Measurements from ENCODE around the gene CAPN10. TPM values are rescaled to one million over a fixed set of nuclear protein-coding genes. Genes with fewer than 3 reads are reported as not detected.

Gene CAPN10
- total RNA-seq, 1 donor from 2014 or later, result 67.1 TPM

GRCh38 chr2:240629619-240629967, 43.1 kb downstream of the CAPN10 start:
- no peak for TF ChIP-seq CTCF (IDR thresholded peaks at IDR 0.05; ENCODE audit: partially characterized antibody, unreplicated experiment)
- no peak overlapping the region for H3K4me3 Mint-ChIP-seq (ENCODE audit: unreplicated experiment)
- H3K27me3 Mint-ChIP-seq (ENCODE audit: unreplicated experiment), result peaks cover 6% of the 10 kb centered on the region
- DNase-seq, result no peak
- H3K27ac Mint-ChIP-seq (ENCODE audit: unreplicated experiment), result no peak overlapping the region
- no peaks in the 10 kb centered on the region for H3K4me1 Mint-ChIP-seq (ENCODE audit: low read depth, unreplicated experiment)
- H3K9me3 Mint-ChIP-seq (ENCODE audit: unreplicated experiment), result peaks cover 12% of the 10 kb centered on the region
- peaks cover 9% of the 10 kb centered on the region for H3K36me3 Mint-ChIP-seq (ENCODE audit: unreplicated experiment)

DNA sequence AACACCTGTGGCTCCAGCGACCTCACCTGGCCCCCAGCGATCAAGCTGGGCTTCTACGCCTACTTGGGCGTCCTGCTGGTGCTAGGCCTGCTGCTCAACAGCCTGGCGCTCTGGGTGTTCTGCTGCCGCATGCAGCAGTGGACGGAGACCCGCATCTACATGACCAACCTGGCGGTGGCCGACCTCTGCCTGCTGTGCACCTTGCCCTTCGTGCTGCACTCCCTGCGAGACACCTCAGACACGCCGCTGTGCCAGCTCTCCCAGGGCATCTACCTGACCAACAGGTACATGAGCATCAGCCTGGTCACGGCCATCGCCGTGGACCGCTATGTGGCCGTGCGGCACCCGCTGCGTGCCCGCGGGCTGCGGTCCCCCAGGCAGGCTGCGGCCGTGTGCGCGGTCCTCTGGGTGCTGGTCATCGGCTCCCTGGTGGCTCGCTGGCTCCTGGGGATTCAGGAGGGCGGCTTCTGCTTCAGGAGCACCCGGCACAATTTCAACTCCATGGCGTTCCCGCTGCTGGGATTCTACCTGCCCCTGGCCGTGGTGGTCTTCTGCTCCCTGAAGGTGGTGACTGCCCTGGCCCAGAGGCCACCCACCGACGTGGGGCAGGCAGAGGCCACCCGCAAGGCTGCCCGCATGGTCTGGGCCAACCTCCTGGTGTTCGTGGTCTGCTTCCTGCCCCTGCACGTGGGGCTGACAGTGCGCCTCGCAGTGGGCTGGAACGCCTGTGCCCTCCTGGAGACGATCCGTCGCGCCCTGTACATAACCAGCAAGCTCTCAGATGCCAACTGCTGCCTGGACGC, 43.6 kb downstream of the CAPN10 start:
- Mint-ChIP-seq H3K9me3 (ENCODE audit: unreplicated experiment) (peaks cover 15% of the 10 kb centered on the region), H3K27me3 (ENCODE audit: unreplicated experiment) (peaks cover 6% of the 10 kb centered on the region), H3K36me3 (ENCODE audit: unreplicated experiment) (peaks cover 9% of the 10 kb centered on the region), H3K4me3 (ENCODE audit: unreplicated experiment) (no peak overlapping the region), H3K27ac (ENCODE audit: unreplicated experiment) (no peak overlapping the region), H3K4me1 (ENCODE audit: low read depth, unreplicated experiment) (no peaks in the 10 kb centered on the region)
- TF ChIP-seq CTCF (IDR thresholded peaks at IDR 0.05; ENCODE audit: partially characterized antibody, unreplicated experiment), result no peak
- DNase-seq, result no peak

DNA sequence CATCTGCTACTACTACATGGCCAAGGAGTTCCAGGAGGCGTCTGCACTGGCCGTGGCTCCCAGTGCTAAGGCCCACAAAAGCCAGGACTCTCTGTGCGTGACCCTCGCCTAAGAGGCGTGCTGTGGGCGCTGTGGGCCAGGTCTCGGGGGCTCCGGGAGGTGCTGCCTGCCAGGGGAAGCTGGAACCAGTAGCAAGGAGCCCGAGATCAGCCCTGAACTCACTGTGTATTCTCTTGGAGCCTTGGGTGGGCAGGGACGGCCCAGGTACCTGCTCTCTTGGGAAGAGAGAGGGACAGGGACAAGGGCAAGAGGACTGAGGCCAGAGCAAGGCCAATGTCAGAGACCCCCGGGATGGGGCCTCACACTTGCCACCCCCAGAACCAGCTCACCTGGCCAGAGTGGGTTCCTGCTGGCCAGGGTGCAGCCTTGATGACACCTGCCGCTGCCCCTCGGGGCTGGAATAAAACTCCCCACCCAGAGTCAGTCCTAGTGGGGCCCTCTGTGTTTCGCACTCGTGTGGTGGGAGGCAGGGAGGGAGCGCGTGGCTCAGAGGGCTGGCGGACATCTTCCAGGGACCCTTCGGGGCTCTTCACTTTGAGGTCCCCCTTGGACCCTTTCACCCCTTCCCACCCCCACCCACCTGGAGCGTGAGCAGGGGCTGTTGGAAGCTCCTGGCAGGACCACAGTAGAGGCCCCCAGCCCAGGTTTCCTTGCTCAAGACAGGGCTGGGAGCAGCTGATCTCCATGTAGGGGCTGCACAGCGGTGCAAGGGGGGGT, 44.4 kb downstream of the CAPN10 start:
- peaks cover 9% of the 10 kb centered on the region for H3K36me3 Mint-ChIP-seq (ENCODE audit: unreplicated experiment)
- peaks cover 16% of the 10 kb centered on the region for H3K9me3 Mint-ChIP-seq (ENCODE audit: unreplicated experiment)
- no peaks in the 10 kb centered on the region for H3K4me1 Mint-ChIP-seq (ENCODE audit: low read depth, unreplicated experiment)
- H3K4me3 Mint-ChIP-seq (ENCODE audit: unreplicated experiment), result no peak overlapping the region
- H3K27ac Mint-ChIP-seq (ENCODE audit: unreplicated experiment), result no peak overlapping the region
- DNase-seq, result no peak
- H3K27me3 Mint-ChIP-seq (ENCODE audit: unreplicated experiment), result peaks cover 6% of the 10 kb centered on the region
- no peak for TF ChIP-seq CTCF (IDR thresholded peaks at IDR 0.05; ENCODE audit: partially characterized antibody, unreplicated experiment)

DNA sequence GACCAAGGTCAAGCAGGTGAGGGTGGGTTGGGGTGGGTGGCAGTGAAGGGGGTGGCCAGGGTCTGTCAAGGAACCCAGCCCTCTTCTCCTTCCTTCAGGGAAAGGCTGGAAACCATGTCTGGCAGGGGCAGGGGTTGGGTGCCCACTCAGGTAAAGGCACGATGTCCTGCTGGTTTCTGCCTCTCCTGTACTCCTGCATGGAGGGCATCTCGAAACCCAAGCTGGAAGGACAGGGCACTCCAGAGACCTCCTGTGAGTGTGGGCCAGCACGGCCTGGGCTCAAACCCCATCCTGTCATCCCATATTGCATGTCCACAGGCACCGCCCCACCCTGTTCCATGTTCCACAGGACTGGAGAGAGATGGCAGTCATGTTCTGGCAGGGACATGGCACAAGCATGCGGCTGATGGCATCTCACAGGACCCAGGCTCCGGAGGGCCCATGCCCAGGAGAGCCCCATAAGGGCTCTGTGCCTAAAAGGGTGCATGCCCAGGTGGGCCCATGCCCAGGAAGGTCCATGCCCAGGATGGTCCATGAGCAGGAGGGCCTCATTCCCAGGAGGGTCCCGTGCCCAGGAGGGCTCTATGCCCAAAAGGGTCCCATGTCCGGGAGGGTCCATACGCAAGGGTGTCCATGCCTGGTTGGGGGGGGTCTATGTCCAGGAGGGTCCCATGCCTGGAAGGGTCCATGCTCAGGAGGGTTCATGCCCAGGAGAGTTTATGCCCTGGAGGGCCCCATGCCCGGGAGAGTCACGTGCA, 45.2 kb downstream of the CAPN10 start:
- Mint-ChIP-seq H3K27me3 (ENCODE audit: unreplicated experiment) (peaks cover 6% of the 10 kb centered on the region), H3K4me3 (ENCODE audit: unreplicated experiment) (no peak overlapping the region), H3K9me3 (ENCODE audit: unreplicated experiment) (peaks cover 16% of the 10 kb centered on the region), H3K36me3 (ENCODE audit: unreplicated experiment) (peaks cover 9% of the 10 kb centered on the region), H3K4me1 (ENCODE audit: low read depth, unreplicated experiment) (no peaks in the 10 kb centered on the region), H3K27ac (ENCODE audit: unreplicated experiment) (no peak overlapping the region)
- TF ChIP-seq CTCF (IDR thresholded peaks at IDR 0.05; ENCODE audit: partially characterized antibody, unreplicated experiment), result no peak
- DNase-seq, result no peak

Data from glutamatergic neuron (in vitro differentiated cells).